ENCODE results near the gene TMCO6. TPM values are rescaled to one million over a fixed set of nuclear protein-coding genes. Genes with fewer than 3 reads are reported as not detected.
"Not testable (repeated sequence)": the region's sequence is repeated elsewhere in the genome, so short reads cannot be mapped to it uniquely, and the experiment has no call there.

TMCO6 gene
- total RNA-seq, 4 donors from 2014 or later, result 60.3 to 99.8 (median 67.3) TPM

- WGBS, 2 donors, result 85 to 93% methylated on average over 3 of the region's 3 CpGs
- DNase-seq (ENCODE audit: low spot score in 2 of 2), result no peak
- TF ChIP-seq, protein P1, sequence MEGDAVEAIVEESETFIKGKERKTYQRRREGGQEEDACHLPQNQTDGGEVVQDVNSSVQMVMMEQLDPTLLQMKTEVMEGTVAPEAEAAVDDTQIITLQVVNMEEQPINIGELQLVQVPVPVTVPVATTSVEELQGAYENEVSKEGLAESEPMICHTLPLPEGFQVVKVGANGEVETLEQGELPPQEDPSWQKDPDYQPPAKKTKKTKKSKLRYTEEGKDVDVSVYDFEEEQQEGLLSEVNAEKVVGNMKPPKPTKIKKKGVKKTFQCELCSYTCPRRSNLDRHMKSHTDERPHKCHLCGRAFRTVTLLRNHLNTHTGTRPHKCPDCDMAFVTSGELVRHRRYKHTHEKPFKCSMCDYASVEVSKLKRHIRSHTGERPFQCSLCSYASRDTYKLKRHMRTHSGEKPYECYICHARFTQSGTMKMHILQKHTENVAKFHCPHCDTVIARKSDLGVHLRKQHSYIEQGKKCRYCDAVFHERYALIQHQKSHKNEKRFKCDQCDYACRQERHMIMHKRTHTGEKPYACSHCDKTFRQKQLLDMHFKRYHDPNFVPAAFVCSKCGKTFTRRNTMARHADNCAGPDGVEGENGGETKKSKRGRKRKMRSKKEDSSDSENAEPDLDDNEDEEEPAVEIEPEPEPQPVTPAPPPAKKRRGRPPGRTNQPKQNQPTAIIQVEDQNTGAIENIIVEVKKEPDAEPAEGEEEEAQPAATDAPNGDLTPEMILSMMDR (IDR thresholded peaks at IDR 0.05), result no peak
- no peak for TF ChIP-seq POLR2A (IDR thresholded peaks at IDR 0.05)
- no peak overlapping the region for H3K4me3 ChIP-seq (ENCODE audit: low read depth, poor library complexity, severe bottlenecking)
- intact Hi-C loops (cut with DNase I; ENCODE audit: low total_unique reads), result no loop called here
Observed at GRCh38 chr5:140622301-140622700, 16.9 kb upstream of the TMCO6 start.

GRCh38 chr5:140623061-140623460 lies 16.2 kb upstream of the TMCO6 start:
- DNase-seq (ENCODE audit: low spot score in 2 of 2); intact Hi-C loops (cut with DNase I; ENCODE audit: low total_unique reads); H3K4me3 ChIP-seq (ENCODE audit: low read depth, poor library complexity, severe bottlenecking): not testable (repeated sequence)

DNA sequence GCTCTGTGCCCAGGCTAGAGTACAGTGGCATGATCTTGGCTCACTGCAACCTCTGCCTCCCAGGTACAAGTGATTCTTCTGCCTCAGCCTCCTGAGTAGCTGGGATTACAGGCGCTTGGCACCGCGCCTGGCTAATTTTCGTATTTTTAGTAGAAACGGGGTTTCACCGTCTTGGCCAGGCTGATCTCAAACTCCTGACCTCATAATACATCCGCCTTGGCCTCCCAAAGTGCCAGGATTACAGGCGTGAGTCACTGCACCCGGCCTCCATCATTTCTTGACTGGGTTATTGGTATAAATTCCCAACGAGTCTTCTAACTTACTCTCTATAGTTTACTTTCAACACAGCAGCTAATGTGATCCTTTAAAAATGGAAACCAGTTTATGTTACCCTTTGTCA lies 14.4 kb upstream of the TMCO6 start:
- 86 to 91% methylated on average over 10 of the region's 10 CpGs for WGBS, 2 donors
- intact Hi-C loops (cut with DNase I; ENCODE audit: low total_unique reads); H3K4me3 ChIP-seq (ENCODE audit: low read depth, poor library complexity, severe bottlenecking): not testable (repeated sequence)
- peak in 1 of 2 donors; percentile 68 for DNase-seq (ENCODE audit: low spot score in 2 of 2)

GRCh38 chr5:140627972-140628371 lies 11.3 kb upstream of the TMCO6 start:
- 84 to 92% methylated on average over 6 of the region's 6 CpGs for WGBS, 2 donors
- intact Hi-C loops (cut with DNase I; ENCODE audit: low total_unique reads), result no loop called here
- DNase-seq (ENCODE audit: low spot score in 2 of 2), result peak in 1 of 2 donors; percentile 42
- no peak for TF ChIP-seq POLR2A (IDR thresholded peaks at IDR 0.05)
- TF ChIP-seq, protein P1 (IDR thresholded peaks at IDR 0.05), result no peak
- no peak overlapping the region for H3K4me3 ChIP-seq (ENCODE audit: low read depth, poor library complexity, severe bottlenecking)

DNA sequence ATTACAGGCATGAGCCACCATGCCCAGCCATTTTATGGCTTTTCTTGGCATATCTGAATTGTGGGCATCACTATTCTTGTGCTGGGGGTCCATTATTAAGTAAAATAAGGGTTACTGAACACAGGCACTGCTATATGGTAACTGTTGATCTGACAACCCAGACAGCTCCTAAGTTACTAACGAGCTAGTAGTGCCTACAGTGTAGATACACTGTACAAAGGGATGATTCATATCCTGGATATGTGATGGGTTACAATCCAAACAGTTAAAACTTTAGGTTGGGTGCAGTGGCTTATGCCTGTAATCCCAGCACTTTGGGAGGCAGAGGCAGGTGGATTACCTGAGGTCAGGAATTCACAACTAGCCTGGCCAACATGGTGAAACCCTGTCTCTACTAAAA lies 10.5 kb upstream of the TMCO6 start:
- DNase-seq (ENCODE audit: low spot score in 2 of 2), result no peak
- TF ChIP-seq, protein P1 (IDR thresholded peaks at IDR 0.05), result no peak
- no peak for TF ChIP-seq POLR2A (IDR thresholded peaks at IDR 0.05)
- 23 to 33% methylated on average over 1 of the region's 1 CpG for WGBS, 2 donors
- no peak overlapping the region for H3K4me3 ChIP-seq (ENCODE audit: low read depth, poor library complexity, severe bottlenecking)
- intact Hi-C loops (cut with DNase I; ENCODE audit: low total_unique reads), result no loop called here

DNA sequence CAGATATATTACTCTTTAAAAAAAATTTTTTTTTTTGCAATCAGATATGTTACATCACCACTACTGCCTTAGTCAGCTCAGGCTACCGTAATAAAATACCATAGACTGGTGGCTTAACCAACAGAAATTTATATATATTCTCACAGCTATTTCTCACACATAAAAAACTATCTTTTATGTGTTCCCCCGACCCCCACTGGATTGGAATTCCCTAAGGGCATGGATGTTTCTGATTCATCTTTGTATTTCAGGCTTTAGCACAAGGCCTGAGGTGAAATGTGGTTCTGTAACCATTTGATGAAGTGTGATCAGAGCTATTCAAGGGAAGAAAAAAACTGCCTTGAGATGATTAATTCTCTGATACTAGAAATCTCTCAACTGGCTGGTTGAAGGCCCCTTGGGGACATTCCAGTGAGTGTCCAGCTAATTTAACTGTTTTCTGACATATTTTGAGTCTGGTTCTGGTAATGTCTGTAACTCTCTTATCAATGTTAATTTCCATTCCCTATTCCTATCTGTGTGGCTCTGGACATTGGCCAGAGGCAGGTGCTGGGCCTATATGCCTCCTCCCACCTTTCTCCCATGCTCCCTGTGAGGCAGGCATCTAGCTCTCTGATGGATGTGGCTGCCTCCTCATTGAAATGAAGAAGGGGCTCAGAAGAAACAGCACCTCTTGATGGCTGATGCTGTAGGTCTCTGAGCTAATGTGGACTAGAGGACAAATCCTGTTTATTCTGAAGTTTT lies 8.8 kb upstream of the TMCO6 start:
- no peak overlapping the region for H3K4me3 ChIP-seq (ENCODE audit: low read depth, poor library complexity, severe bottlenecking)
- intact Hi-C loops (cut with DNase I; ENCODE audit: low total_unique reads), result loop anchor here (10.0 kb wide), 2 partner anchors 66 to 266 kb away; partner anchors contain the start of genes APBB3, SLC35A4 and SLC4A9
- no peak for TF ChIP-seq POLR2A (IDR thresholded peaks at IDR 0.05)
- TF ChIP-seq, protein P1 (IDR thresholded peaks at IDR 0.05), result no peak
- 32 to 58% methylated on average over 2 of the region's 2 CpGs for WGBS, 2 donors
- DNase-seq (ENCODE audit: low spot score in 2 of 2), result no peak

DNA sequence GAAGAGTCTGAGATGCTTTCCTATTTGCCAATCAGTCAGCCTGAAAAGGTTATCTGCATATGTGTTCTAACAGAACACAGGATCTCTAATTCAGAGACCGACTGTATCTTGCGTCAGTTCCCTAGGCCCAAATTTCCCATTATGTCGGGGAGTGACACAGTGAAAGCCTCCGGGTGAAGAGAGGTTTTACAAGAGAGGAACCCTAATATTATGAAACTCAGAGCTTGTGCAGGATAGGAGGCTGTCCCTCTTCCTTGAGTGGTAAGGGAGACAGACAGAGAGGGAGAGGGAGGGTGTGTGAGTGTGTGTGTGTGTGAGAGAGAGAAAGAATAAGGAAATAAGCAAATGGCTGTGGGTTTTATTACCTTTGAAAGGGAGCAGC lies 8.2 kb upstream of the TMCO6 start:
- 79 to 91% methylated on average over 4 of the region's 4 CpGs for WGBS, 2 donors
- intact Hi-C loops (cut with DNase I; ENCODE audit: low total_unique reads), result loop anchor here (10.0 kb wide), 2 partner anchors 66 to 266 kb away; partner anchors contain the start of genes APBB3, SLC35A4 and SLC4A9
- TF ChIP-seq, protein P1 (IDR thresholded peaks at IDR 0.05), result no peak
- no peak for TF ChIP-seq POLR2A (IDR thresholded peaks at IDR 0.05)
- no peak overlapping the region for H3K4me3 ChIP-seq (ENCODE audit: low read depth, poor library complexity, severe bottlenecking)
- DNase-seq (ENCODE audit: low spot score in 2 of 2), result no peak

Measured in lower leg skin (tissue), 4 donors.